Type B pancreatic cell (in vitro differentiated cells): ENCODE measurements around the gene ULK4. TPM values are rescaled to one million over a fixed set of nuclear protein-coding genes. Genes with fewer than 3 reads are reported as not detected.

Experiments used
- DNase-seq: peaks from one replicate; pipeline ENCODE4 v3.0.0; 2021; ENCODE audit warnings: mixed read lengths; ENCODE audit not compliant: unreplicated experiment; ENCODE audit errors: extremely low spot score
- H3K27ac Mint-ChIP-seq: 2 replicates; pipeline ENCODE4 v1.8.0; 2021; ENCODE audit warnings: mild to moderate bottlenecking, mixed read lengths
- H3K27me3 Mint-ChIP-seq: 2 replicates; pipeline ENCODE4 v1.8.0; 2021; ENCODE audit warnings: mixed read lengths
- H3K36me3 Mint-ChIP-seq: 2 replicates; pipeline ENCODE4 v1.8.0; 2021; ENCODE audit warnings: mixed read lengths
- H3K4me1 Mint-ChIP-seq: one replicate; pipeline ENCODE4 v1.8.0; 2021; ENCODE audit warnings: mixed read lengths; ENCODE audit not compliant: unreplicated experiment
- H3K4me3 Mint-ChIP-seq: 2 replicates; pipeline ENCODE4 v1.8.0; 2021; ENCODE audit warnings: mild to moderate bottlenecking, mixed read lengths
- H3K9me3 Mint-ChIP-seq: 2 replicates; pipeline ENCODE4 v1.8.0; 2021; ENCODE audit warnings: mixed read lengths
- CTCF ChIP-seq: fragments of 200-600 bp; sonication (generic); conservative IDR thresholded peaks from 2 replicates; pipeline ENCODE4 v1.5.0; 2021; ENCODE audit warnings: antibody characterized with exemption, mild to moderate bottlenecking
- total RNA-seq: library from RNA; stranded (reverse); gene quantifications from 2 replicates; pipeline ENCODE4 v1.2.1, GENCODE V29; 2021; ENCODE audit warnings: low replicate concordance

Gene ULK4
- total RNA-seq, 1 donor from 2014 or later = 10.7 TPM

GRCh38 chr3:41274944-41275668 lies 686.8 kb downstream of the ULK4 start:
- H3K9me3 Mint-ChIP-seq = peaks cover 5% of the 10 kb centered on the region
- no peaks in the 10 kb centered on the region for H3K27me3 Mint-ChIP-seq
- H3K36me3 Mint-ChIP-seq = peaks cover 3% of the 10 kb centered on the region
- no peak for DNase-seq
- H3K4me3 Mint-ChIP-seq = no peak overlapping the region
- H3K4me1 Mint-ChIP-seq = no peaks in the 10 kb centered on the region
- no peak overlapping the region for H3K27ac Mint-ChIP-seq
- TF ChIP-seq CTCF = no peak

- H3K27me3 Mint-ChIP-seq = no peaks in the 10 kb centered on the region
- H3K9me3 Mint-ChIP-seq = peaks cover 5% of the 10 kb centered on the region
- no peak overlapping the region for H3K4me3 Mint-ChIP-seq
- H3K4me1 Mint-ChIP-seq = no peaks in the 10 kb centered on the region
- TF ChIP-seq CTCF = no peak
- H3K36me3 Mint-ChIP-seq = peaks cover 3% of the 10 kb centered on the region
- H3K27ac Mint-ChIP-seq = no peak overlapping the region
- no peak for DNase-seq
Observed at GRCh38 chr3:41272667-41273066, 689.2 kb downstream of the ULK4 start.

- peaks cover 8% of the 10 kb centered on the region for H3K36me3 Mint-ChIP-seq
- H3K9me3 Mint-ChIP-seq = no peaks in the 10 kb centered on the region
- no peak overlapping the region for H3K27ac Mint-ChIP-seq
- H3K4me3 Mint-ChIP-seq = no peak overlapping the region
- no peak for DNase-seq
- H3K27me3 Mint-ChIP-seq = no peaks in the 10 kb centered on the region
- no peaks in the 10 kb centered on the region for H3K4me1 Mint-ChIP-seq
- no peak for TF ChIP-seq CTCF
Observed at GRCh38 chr3:41267975-41268640, 693.8 kb downstream of the ULK4 start.

GRCh38 chr3:41265823-41266273 lies 696.1 kb downstream of the ULK4 start:
- H3K9me3 Mint-ChIP-seq = no peaks in the 10 kb centered on the region
- DNase-seq = no peak
- no peak overlapping the region for H3K27ac Mint-ChIP-seq
- H3K27me3 Mint-ChIP-seq = no peaks in the 10 kb centered on the region
- no peak overlapping the region for H3K4me3 Mint-ChIP-seq
- H3K4me1 Mint-ChIP-seq = no peaks in the 10 kb centered on the region
- TF ChIP-seq CTCF = no peak
- H3K36me3 Mint-ChIP-seq = peaks cover 5% of the 10 kb centered on the region

GRCh38 chr3:41265011-41265545 lies 696.8 kb downstream of the ULK4 start:
- DNase-seq = no peak
- no peak for TF ChIP-seq CTCF
- no peak overlapping the region for H3K27ac Mint-ChIP-seq
- no peak overlapping the region for H3K4me3 Mint-ChIP-seq
- no peaks in the 10 kb centered on the region for H3K27me3 Mint-ChIP-seq
- peaks cover 5% of the 10 kb centered on the region for H3K36me3 Mint-ChIP-seq
- no peaks in the 10 kb centered on the region for H3K4me1 Mint-ChIP-seq
- no peaks in the 10 kb centered on the region for H3K9me3 Mint-ChIP-seq
